SK-N-MC (cell line): ENCODE data around the gene LRPAP1.

ENCODE experiments used
- DNase-seq: peaks from one replicate; pipeline ENCODE4 v3.0.0-alpha.2; 2011; ENCODE audit warnings: low read depth, low spot score
- H3K27ac ChIP-seq: fragments of 200-600 bp; sonication (generic); 2 replicates; pipeline ENCODE4 v1.5.1; 2016; ENCODE audit warnings: mixed run types
- H3K36me3 ChIP-seq: fragments of 200-600 bp; sonication (generic); 2 replicates; pipeline ENCODE4 v1.6.1; 2017; ENCODE audit warnings: antibody characterized with exemption, low read length, mixed read lengths; ENCODE audit not compliant: insufficient read depth
- H3K4me3 ChIP-seq: fragments of 200-600 bp; sonication (generic); 2 replicates; pipeline ENCODE4 v1.5.1; 2016
- H3K9ac ChIP-seq: fragments of 200-600 bp; sonication (generic); 2 replicates; pipeline ENCODE4 v1.8.0; 2017; ENCODE audit warnings: mixed run types, mixed read lengths; ENCODE audit not compliant: insufficient read length
- H3K9me3 ChIP-seq: fragments of 200-600 bp; sonication (generic); 2 replicates; pipeline ENCODE4 v1.6.1; 2017; ENCODE audit warnings: low read depth, mild to moderate bottlenecking, antibody characterized with exemption, low read length, moderate library complexity, mixed read lengths
- EZH2 ChIP-seq: fragments of 200-600 bp; sonication (generic); IDR thresholded peaks from one replicate; pipeline ENCODE4 v1.6.1; 2017; ENCODE audit warnings: antibody characterized with exemption
- FOXP2 ChIP-seq: optimal IDR thresholded peaks from 2 replicates; pipeline ENCODE3; 2011; ENCODE audit warnings: mild to moderate bottlenecking, moderate library complexity; ENCODE audit not compliant: insufficient read depth; ENCODE audit errors: extremely low read length, control extremely low read depth
- POLR2AphosphoS5 ChIP-seq: IDR thresholded peaks from 2 replicates; pipeline ENCODE4 v1.6.1; 2012; ENCODE audit warnings: mild to moderate bottlenecking, low read depth, low read length, borderline replicate concordance

The LRPAP1 gene

GRCh38 chr4:3465698-3466671 lies 66.2 kb downstream of the LRPAP1 start:
- Histone ChIP-seq H3K9me3 (no peaks in the 10 kb centered on the region), H3K27ac (no peak overlapping the region), H3K9ac (no peak overlapping the region), H3K4me3 (no peak overlapping the region), H3K36me3 (no peaks in the 10 kb centered on the region)
- DNase-seq, result no peak
- TF ChIP-seq POLR2AphosphoS5, result no peak
- no peak for TF ChIP-seq FOXP2
- TF ChIP-seq EZH2, result no peak

GRCh38 chr4:3464911-3465697 lies 67.1 kb downstream of the LRPAP1 start:
- Histone ChIP-seq H3K4me3 (no peak overlapping the region), H3K27ac (no peak overlapping the region), H3K9me3 (no peaks in the 10 kb centered on the region), H3K36me3 (no peaks in the 10 kb centered on the region), H3K9ac (no peak overlapping the region)
- TF ChIP-seq POLR2AphosphoS5 (no peak), EZH2 (no peak), FOXP2 (no peak)
- DNase-seq, result no peak

DNA sequence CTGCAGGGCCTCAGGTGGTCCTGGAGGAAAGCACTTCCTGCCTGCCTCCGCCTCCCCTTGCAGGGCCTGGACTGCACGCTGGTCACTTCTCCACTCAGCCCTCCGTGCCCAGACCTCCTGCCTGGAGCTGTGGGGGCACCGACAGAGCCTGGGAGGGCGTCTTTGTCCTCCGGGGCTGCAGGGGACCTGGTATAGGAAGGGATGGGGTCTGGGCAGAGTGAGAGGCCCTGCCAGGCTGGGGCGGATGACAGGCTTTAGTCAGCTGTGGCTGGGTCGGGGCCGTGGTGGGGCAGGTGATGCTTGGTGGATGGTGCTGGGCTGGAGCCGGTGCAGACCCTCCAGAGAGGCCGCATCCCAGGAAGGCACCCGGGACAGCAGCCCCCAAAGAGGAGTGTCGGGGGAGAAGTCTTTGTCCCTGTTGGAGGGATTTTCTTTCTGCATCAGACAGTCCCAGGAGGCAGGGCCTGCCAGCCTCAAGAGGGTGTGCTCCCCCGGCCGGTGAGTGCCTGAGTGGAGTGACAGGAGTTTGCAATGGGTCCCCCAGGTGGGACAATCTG lies 67.8 kb downstream of the LRPAP1 start:
- Histone ChIP-seq H3K27ac (no peak overlapping the region), H3K36me3 (no peaks in the 10 kb centered on the region), H3K9ac (no peak overlapping the region), H3K4me3 (no peak overlapping the region), H3K9me3 (no peaks in the 10 kb centered on the region)
- DNase-seq, result no peak
- TF ChIP-seq EZH2 (no peak), POLR2AphosphoS5 (no peak), FOXP2 (no peak)

DNA sequence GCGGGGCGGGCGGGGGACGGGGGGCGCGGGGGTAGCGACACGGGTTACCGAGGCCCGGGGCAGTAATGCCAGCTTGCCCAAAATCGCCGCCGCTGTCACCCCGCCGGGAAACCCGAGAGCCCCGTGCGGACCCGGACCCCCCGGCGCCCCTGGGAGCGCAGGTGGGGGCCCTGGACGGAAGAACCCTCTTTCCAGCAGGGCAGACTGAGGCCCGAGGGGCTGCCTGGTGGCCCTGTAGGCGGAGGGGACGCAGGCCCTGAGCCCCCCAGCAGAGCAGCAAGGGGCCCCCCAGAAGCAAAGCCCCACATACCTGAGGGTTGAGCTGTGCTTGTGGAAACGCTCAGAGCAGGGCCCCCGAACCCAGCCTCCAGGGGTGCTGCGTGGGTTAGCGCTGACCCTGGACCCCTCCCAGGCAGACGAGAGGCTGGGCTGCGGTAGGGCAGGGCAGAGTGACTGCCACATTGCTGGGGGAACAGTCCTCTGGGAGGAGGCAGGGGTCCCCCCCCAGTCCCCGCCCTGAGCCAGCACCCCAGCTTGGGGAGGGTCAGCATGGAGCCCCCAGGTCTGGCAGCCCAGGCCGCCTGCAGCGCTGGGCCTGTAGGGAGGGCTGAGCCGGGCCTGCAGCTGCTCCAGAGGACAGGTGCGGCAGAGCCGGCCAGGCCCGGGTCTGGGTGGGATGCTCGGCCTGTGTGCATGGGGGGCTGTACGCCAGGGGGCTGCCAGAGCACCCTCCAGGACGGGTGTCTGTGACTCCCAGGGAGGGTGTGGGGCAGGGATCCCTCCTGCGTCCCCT lies 68.5 kb downstream of the LRPAP1 start:
- H3K36me3 ChIP-seq, result no peaks in the 10 kb centered on the region
- H3K9me3 ChIP-seq, result no peaks in the 10 kb centered on the region
- no peak overlapping the region for H3K4me3 ChIP-seq
- no peak overlapping the region for H3K27ac ChIP-seq
- TF ChIP-seq FOXP2, result no peak
- no peak for TF ChIP-seq POLR2AphosphoS5
- no peak for TF ChIP-seq EZH2
- no peak for DNase-seq
- no peak overlapping the region for H3K9ac ChIP-seq

DNA sequence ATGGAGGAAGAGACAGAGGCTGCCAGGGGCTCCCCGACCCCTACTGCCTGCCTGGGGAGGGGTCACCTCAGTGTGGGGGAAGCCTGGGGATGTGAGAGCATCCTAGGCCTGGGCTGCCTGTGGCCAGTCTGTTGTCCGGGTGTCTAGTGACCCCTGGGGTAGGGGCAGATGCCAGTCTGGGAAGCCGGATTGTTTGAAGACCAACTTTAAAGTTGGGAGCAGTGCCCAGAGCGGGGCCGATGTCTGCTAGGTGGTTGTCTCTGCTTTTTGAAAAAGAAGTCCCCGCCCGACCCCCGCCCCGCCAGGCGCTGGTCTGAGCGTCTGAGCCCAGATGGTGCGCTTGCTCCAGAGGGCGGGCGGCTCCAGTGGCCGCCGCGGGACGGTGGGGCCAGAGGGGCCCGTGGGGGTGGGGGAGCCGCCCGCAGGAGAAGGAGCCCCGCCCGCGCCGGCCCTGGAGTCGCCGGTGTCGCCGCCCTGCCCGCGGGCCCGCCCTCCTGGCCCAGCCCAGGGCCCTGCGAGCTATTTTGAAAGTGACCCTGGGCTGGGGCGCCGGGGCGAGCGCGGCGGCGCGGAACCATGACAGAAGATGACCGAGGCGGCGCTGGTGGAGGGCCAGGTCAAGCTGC lies 69.3 kb downstream of the LRPAP1 start, which contains the start of gene DOK7:
Gene DOK7, plus strand, starts transcription at position 517 of the 626 bp plus-strand sequence. Its CDS starts 70 bp downstream, at position 587.
- Histone ChIP-seq H3K27ac (no peak within 1 kb of the TSS), H3K9ac (no peak within 1 kb of the TSS), H3K4me3 (no peak within 1 kb of the TSS), H3K36me3 (no peaks in the 10 kb centered on the region), H3K9me3 (no peaks in the 10 kb centered on the region)
- DNase-seq, result no peak
- no peak for TF ChIP-seq POLR2AphosphoS5
- no peak for TF ChIP-seq FOXP2
- no peak for TF ChIP-seq EZH2

DNA sequence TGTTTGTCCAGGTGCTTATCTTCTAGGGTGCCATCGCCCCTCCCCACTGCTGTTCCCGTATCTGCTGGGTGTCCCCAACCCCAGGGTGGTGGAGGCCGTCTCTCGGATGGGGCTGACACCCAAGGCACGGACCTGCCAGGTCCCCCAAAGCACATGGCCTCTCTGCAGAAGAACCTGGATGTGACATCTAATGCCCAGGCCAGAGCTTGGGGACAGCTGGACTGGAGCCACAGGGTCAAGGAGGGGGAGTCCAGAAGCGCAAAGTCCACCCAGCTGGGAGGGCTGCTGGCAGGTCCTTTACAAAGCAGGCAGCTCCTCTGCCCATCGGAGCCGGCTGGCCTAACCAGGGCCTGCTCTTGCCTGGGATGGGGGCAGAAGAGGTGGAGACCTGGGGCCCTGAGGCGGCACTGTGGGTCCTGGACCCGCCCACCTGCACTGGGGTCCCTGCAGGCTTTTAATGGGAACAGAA lies 69.9 kb downstream of the LRPAP1 start:
- no peak overlapping the region for H3K9ac ChIP-seq
- no peaks in the 10 kb centered on the region for H3K36me3 ChIP-seq
- H3K4me3 ChIP-seq, result no peak overlapping the region
- DNase-seq, result no peak
- H3K9me3 ChIP-seq, result no peaks in the 10 kb centered on the region
- H3K27ac ChIP-seq, result no peak overlapping the region
- TF ChIP-seq EZH2 (no peak), FOXP2 (no peak), POLR2AphosphoS5 (no peak)
